ENCODE measurements around the gene ASAH2B. TPM values are rescaled to one million over a fixed set of nuclear protein-coding genes. Genes with fewer than 3 reads are reported as not detected.
"Not testable (repeated sequence)": the region's sequence is repeated elsewhere in the genome, so short reads cannot be mapped to it uniquely, and the experiment has no call there.

The ASAH2B gene
- 3.3 TPM for polyA plus RNA-seq (2013, experiment 1 of 2)
- polyA plus RNA-seq (2013, experiment 2 of 2) = 4.7 TPM

- Histone ChIP-seq H3K27ac (ENCODE audit: low read depth, low read length, severe bottlenecking) (peak within 1 kb of the TSS; percentile 72), H3K36me3 (ENCODE audit: control insufficient read depth, insufficient read depth, low read length) (no peaks in the 10 kb centered on the region), H3K4me3 (ENCODE audit: extremely low read depth, insufficient read depth, low read length, poor library complexity, severe bottlenecking) (peak within 1 kb of the TSS; percentile 67), H3K4me1 (ENCODE audit: control insufficient read depth, insufficient read depth, low read length, poor library complexity, severe bottlenecking) (peaks cover 5% of the 10 kb centered on the region), H3K9me3 (ENCODE audit: control insufficient read depth, low read length) (no peaks in the 10 kb centered on the region)
- WGBS, 2 experiments (ENCODE audit: insufficient coverage in 2 of 2) = 1 to 6% methylated on average over 31 to 42 of the region's 62 CpGs
Observed at GRCh38 chr10:50739618-50740292, at the start of gene ASAH2B. Gene ASAH2B, plus strand, starts transcription at chr10:50739936. Its CDS starts 5,195 bp downstream, at chr10:50745131.

DNA sequence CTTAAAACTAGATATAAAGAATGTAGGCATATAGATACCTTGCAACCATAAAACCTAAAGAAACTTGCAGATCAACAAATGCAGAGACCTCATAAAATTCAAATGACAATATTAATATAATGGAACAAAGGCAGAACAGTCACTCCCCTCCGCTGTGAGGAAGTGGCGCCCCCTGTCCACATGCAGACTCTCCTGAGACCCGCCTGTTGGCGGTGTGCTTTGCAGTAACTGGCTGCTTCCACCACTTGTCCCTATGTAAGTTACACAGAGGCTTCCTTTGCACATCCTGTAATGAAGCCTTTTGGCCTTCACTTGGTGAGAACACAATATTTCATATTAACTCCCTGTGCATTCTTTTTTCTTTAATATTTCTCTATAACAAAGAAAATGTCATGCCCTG is 41.9 kb upstream of the ASAH2B start:
- H3K27ac ChIP-seq (ENCODE audit: low read depth, low read length, severe bottlenecking); H3K4me1 ChIP-seq (ENCODE audit: control insufficient read depth, insufficient read depth, low read length, poor library complexity, severe bottlenecking); H3K4me3 ChIP-seq (ENCODE audit: extremely low read depth, insufficient read depth, low read length, poor library complexity, severe bottlenecking); H3K9me3 ChIP-seq (ENCODE audit: control insufficient read depth, low read length); H3K36me3 ChIP-seq (ENCODE audit: control insufficient read depth, insufficient read depth, low read length): not testable (repeated sequence)
- no CpG with 5 or more reads among the region's 4 CpGs for WGBS, 2 experiments (ENCODE audit: insufficient coverage in 2 of 2)

DNA sequence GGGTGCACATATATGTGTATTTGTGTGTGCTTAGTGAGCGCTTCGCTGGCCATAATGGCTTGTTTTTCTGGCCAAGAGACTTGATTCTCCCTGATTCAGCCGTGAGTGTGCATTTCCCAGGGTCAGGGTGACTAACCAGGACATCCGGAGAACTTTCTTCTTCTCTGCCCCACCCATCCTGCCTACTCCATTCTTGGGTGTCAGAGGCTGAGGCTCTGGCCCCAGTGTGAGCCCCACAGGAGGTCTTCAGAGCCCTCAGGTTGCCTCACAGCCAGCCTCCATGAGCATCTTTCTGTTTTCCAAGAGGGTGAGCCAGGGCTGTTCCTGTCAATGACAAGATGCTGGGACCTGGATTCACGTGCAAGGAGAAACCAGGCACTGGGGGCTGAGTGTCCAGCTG is 37.8 kb upstream of the ASAH2B start:
- H3K36me3 ChIP-seq (ENCODE audit: control insufficient read depth, insufficient read depth, low read length); H3K27ac ChIP-seq (ENCODE audit: low read depth, low read length, severe bottlenecking); H3K9me3 ChIP-seq (ENCODE audit: control insufficient read depth, low read length); H3K4me1 ChIP-seq (ENCODE audit: control insufficient read depth, insufficient read depth, low read length, poor library complexity, severe bottlenecking); H3K4me3 ChIP-seq (ENCODE audit: extremely low read depth, insufficient read depth, low read length, poor library complexity, severe bottlenecking): not testable (repeated sequence)
- WGBS, 2 experiments (ENCODE audit: insufficient coverage in 2 of 2) = no CpG with 5 or more reads among the region's 5 CpGs

- H3K4me3 ChIP-seq (ENCODE audit: extremely low read depth, insufficient read depth, low read length, poor library complexity, severe bottlenecking); H3K9me3 ChIP-seq (ENCODE audit: control insufficient read depth, low read length); H3K36me3 ChIP-seq (ENCODE audit: control insufficient read depth, insufficient read depth, low read length); H3K27ac ChIP-seq (ENCODE audit: low read depth, low read length, severe bottlenecking); H3K4me1 ChIP-seq (ENCODE audit: control insufficient read depth, insufficient read depth, low read length, poor library complexity, severe bottlenecking): not testable (repeated sequence)
- WGBS, 2 experiments (ENCODE audit: insufficient coverage in 2 of 2) = no CpG with 5 or more reads among the region's 7 CpGs
Observed at GRCh38 chr10:50702997-50703396, 36.7 kb upstream of the ASAH2B start.

GRCh38 chr10:50704436-50705079 is 35.2 kb upstream of the ASAH2B start:
- H3K4me1 ChIP-seq (ENCODE audit: control insufficient read depth, insufficient read depth, low read length, poor library complexity, severe bottlenecking); H3K27ac ChIP-seq (ENCODE audit: low read depth, low read length, severe bottlenecking); H3K4me3 ChIP-seq (ENCODE audit: extremely low read depth, insufficient read depth, low read length, poor library complexity, severe bottlenecking); H3K9me3 ChIP-seq (ENCODE audit: control insufficient read depth, low read length); H3K36me3 ChIP-seq (ENCODE audit: control insufficient read depth, insufficient read depth, low read length): not testable (repeated sequence)
- no CpG with 5 or more reads among the region's 5 CpGs for WGBS, 2 experiments (ENCODE audit: insufficient coverage in 2 of 2)

DNA sequence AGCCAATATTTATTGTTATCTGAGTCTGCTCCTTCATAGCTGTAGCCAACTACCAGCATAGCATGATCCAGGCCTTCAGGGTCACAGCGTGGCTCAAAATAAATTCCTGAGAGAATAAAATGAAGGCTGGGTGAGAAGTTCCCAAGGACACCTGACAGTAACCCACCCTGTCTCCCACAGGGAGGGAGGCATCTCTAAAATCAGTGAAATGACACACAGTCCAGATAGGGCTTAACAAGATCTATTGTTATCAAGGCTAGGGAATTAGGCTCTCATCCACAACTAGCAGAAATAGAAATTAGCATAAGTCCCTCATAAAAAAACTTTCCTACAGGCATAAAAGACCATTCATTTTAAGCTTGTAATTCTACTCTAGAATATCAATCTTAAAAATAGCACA is 33.7 kb upstream of the ASAH2B start:
- H3K36me3 ChIP-seq (ENCODE audit: control insufficient read depth, insufficient read depth, low read length); H3K9me3 ChIP-seq (ENCODE audit: control insufficient read depth, low read length); H3K4me3 ChIP-seq (ENCODE audit: extremely low read depth, insufficient read depth, low read length, poor library complexity, severe bottlenecking); H3K27ac ChIP-seq (ENCODE audit: low read depth, low read length, severe bottlenecking); H3K4me1 ChIP-seq (ENCODE audit: control insufficient read depth, insufficient read depth, low read length, poor library complexity, severe bottlenecking): not testable (repeated sequence)
- WGBS, 2 experiments (ENCODE audit: insufficient coverage in 2 of 2) = no CpG with 5 or more reads among the region's 1 CpG

DNA sequence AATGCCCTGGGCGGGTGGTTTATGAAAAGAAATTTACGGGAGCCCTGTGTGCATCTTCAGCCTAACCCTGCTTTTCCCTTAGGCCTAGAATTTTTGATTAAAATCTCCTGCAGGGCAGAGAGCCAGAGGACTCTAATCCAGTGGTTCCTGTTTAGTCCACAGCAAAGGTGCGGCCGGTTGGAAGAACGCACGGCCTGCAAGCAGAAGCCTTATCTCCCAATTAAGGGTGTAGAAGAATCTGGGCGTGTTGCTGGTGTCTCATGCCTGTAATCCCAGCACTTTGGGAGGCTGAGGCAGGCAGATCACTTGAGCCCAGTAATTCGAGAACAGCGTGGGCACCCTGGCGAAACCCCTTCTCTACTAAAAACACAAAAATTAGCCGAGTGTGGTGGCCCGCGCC is 29.5 kb upstream of the ASAH2B start:
- WGBS, 2 experiments (ENCODE audit: insufficient coverage in 2 of 2) = 100% methylated on average over 1 to 3 of the region's 13 CpGs
- H3K9me3 ChIP-seq (ENCODE audit: control insufficient read depth, low read length); H3K4me3 ChIP-seq (ENCODE audit: extremely low read depth, insufficient read depth, low read length, poor library complexity, severe bottlenecking); H3K27ac ChIP-seq (ENCODE audit: low read depth, low read length, severe bottlenecking); H3K36me3 ChIP-seq (ENCODE audit: control insufficient read depth, insufficient read depth, low read length); H3K4me1 ChIP-seq (ENCODE audit: control insufficient read depth, insufficient read depth, low read length, poor library complexity, severe bottlenecking): not testable (repeated sequence)

DNA sequence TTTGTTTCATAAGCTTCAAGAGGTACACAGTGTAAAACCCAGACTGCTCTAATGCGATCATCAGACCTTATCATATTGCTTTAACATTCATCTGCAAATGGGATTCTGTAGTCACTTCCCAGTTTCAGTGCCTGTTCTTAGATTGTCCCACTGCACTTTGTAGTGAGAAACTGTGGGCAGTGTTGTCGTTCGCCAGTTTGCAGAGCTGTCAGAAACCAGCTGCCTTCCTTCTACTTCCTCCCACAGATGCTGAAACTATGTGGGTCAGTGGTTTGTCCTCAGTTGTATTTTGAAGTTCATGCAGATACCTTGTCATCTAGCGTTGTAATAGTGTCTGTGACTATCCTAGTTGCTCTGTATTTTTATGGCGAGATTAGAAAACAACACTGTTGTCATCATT is 15.9 kb upstream of the ASAH2B start:
- 82% methylated on average over 2 of the region's 5 CpGs; no CpG with 5 or more reads in 1 of the 2 experiments for WGBS, 2 experiments (ENCODE audit: insufficient coverage in 2 of 2)

GRCh38 chr10:50728112-50728511 is 11.6 kb upstream of the ASAH2B start:
- not testable (repeated sequence) for H3K27ac ChIP-seq (ENCODE audit: low read depth, low read length, severe bottlenecking); H3K9me3 ChIP-seq (ENCODE audit: control insufficient read depth, low read length); H3K36me3 ChIP-seq (ENCODE audit: control insufficient read depth, insufficient read depth, low read length); H3K4me1 ChIP-seq (ENCODE audit: control insufficient read depth, insufficient read depth, low read length, poor library complexity, severe bottlenecking); H3K4me3 ChIP-seq (ENCODE audit: extremely low read depth, insufficient read depth, low read length, poor library complexity, severe bottlenecking)
- 80 to 100% methylated on average over 1 to 2 of the region's 2 CpGs for WGBS, 2 experiments (ENCODE audit: insufficient coverage in 2 of 2)

More for the DNA sequence above, 15.9 kb upstream of the ASAH2B start:
- not testable (repeated sequence) for H3K27ac ChIP-seq (ENCODE audit: low read depth, low read length, severe bottlenecking); H3K36me3 ChIP-seq (ENCODE audit: control insufficient read depth, insufficient read depth, low read length); H3K4me1 ChIP-seq (ENCODE audit: control insufficient read depth, insufficient read depth, low read length, poor library complexity, severe bottlenecking); H3K4me3 ChIP-seq (ENCODE audit: extremely low read depth, insufficient read depth, low read length, poor library complexity, severe bottlenecking); H3K9me3 ChIP-seq (ENCODE audit: control insufficient read depth, low read length)

DNA sequence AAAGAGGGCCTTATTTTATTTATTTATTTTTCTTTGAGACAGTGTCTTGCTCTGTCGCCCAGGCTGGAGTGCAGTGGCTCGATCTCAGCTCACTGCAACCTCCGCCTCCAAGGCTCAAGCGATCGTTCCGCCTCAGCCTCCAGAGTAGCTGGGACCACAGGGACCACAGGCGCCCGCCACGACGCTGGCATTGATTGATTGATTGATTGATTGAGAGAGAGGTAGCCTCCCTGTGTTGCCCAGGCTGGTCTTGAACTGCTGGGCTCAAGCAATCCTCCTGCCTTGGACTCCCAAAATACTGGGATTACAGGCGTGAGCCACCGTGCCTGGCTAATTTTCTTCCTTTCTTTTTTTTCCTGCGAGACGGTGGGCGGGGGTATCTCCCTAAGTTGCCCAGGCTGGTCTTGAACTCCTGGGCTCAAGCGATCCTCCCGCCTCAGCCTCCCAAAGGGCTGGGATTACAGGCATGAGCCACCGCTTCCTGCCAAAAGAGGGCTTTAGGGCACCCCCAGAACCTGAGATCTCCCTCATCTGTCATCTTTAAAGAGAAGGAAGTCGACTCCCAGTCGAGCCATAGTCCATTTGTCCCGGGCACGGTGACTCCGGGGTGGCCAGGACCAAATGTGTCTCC is 634 bp upstream of the ASAH2B start:
- not testable (repeated sequence) for H3K4me1 ChIP-seq (ENCODE audit: control insufficient read depth, insufficient read depth, low read length, poor library complexity, severe bottlenecking); H3K36me3 ChIP-seq (ENCODE audit: control insufficient read depth, insufficient read depth, low read length); H3K9me3 ChIP-seq (ENCODE audit: control insufficient read depth, low read length)
- H3K27ac ChIP-seq (ENCODE audit: low read depth, low read length, severe bottlenecking) = peak overlapping the region; percentile 72
- peak overlapping the region; percentile 67 for H3K4me3 ChIP-seq (ENCODE audit: extremely low read depth, insufficient read depth, low read length, poor library complexity, severe bottlenecking)
- WGBS, 2 experiments (ENCODE audit: insufficient coverage in 2 of 2) = 60 to 74% methylated on average over 13 to 18 of the region's 23 CpGs

- peaks cover 5% of the 10 kb centered on the region for H3K4me1 ChIP-seq (ENCODE audit: control insufficient read depth, insufficient read depth, low read length, poor library complexity, severe bottlenecking)
- WGBS, 2 experiments (ENCODE audit: insufficient coverage in 2 of 2) = 0 to 14% methylated on average over 1 to 5 of the region's 8 CpGs
- H3K4me3 ChIP-seq (ENCODE audit: extremely low read depth, insufficient read depth, low read length, poor library complexity, severe bottlenecking) = peak overlapping the region; percentile 67
- H3K36me3 ChIP-seq (ENCODE audit: control insufficient read depth, insufficient read depth, low read length) = no peaks in the 10 kb centered on the region
- peak overlapping the region; percentile 72 for H3K27ac ChIP-seq (ENCODE audit: low read depth, low read length, severe bottlenecking)
- H3K9me3 ChIP-seq (ENCODE audit: control insufficient read depth, low read length) = no peaks in the 10 kb centered on the region
Observed at GRCh38 chr10:50740293-50740648, 535 bp downstream of the ASAH2B start.
